HG03378 (cell line): Measurements from ENCODE around the gene FHL1.
"Not testable (repeated sequence)": the region's sequence is repeated elsewhere in the genome, so short reads cannot be mapped to it uniquely, and the experiment has no call there.

ENCODE experiments used
- ATAC-seq: cut with Tn5 transposase; IDR thresholded peaks from one replicate; pipeline ENCODE4 v1.9.1; 2021; ENCODE audit warnings: mild to moderate bottlenecking, moderate library complexity; ENCODE audit not compliant: unreplicated experiment

Gene FHL1

GRCh38 chrX:136146614-136147314 lies 569 bp upstream of the FHL1 start:
- no peak for ATAC-seq

GRCh38 chrX:136147976-136148375 lies 643 bp downstream of the FHL1 start:
- no peak for ATAC-seq

GRCh38 chrX:136148391-136148790 lies 1.1 kb downstream of the FHL1 start:
- no peak for ATAC-seq

- no peak for ATAC-seq
Measured at GRCh38 chrX:136154998-136155397, 7.7 kb downstream of the FHL1 start.

- no peak for ATAC-seq
Measured at GRCh38 chrX:136156560-136157117, 9.3 kb downstream of the FHL1 start.

GRCh38 chrX:136157187-136157586 lies 9.9 kb downstream of the FHL1 start:
- ATAC-seq: peak; percentile 60

- ATAC-seq: no peak
Measured at GRCh38 chrX:136158685-136159084, 11.4 kb downstream of the FHL1 start.

GRCh38 chrX:136159611-136160025 lies 12.3 kb downstream of the FHL1 start:
- ATAC-seq: no peak

- peak; percentile 50 for ATAC-seq
Measured at GRCh38 chrX:136162827-136163570, 15.7 kb downstream of the FHL1 start.

- no peak for ATAC-seq
Measured at GRCh38 chrX:136163689-136164088, 16.4 kb downstream of the FHL1 start.

GRCh38 chrX:136165406-136165805 lies 18.1 kb downstream of the FHL1 start:
- no peak for ATAC-seq

- ATAC-seq: no peak
Measured at GRCh38 chrX:136166221-136166855, 19.0 kb downstream of the FHL1 start.

- ATAC-seq: not testable (repeated sequence)
Measured at GRCh38 chrX:136167989-136168388, 20.7 kb downstream of the FHL1 start.

- ATAC-seq: no peak
Measured at GRCh38 chrX:136168929-136169735, 21.8 kb downstream of the FHL1 start.

- ATAC-seq: no peak
Measured at GRCh38 chrX:136170139-136170800, 22.9 kb downstream of the FHL1 start.

- ATAC-seq: no peak
Measured at GRCh38 chrX:136171420-136171819, 24.1 kb downstream of the FHL1 start.

GRCh38 chrX:136176399-136176825 lies 29.1 kb downstream of the FHL1 start:
- no peak for ATAC-seq

- no peak for ATAC-seq
Measured at GRCh38 chrX:136179133-136179532, 31.8 kb downstream of the FHL1 start.

GRCh38 chrX:136182414-136182813 lies 35.1 kb downstream of the FHL1 start:
- ATAC-seq: no peak

- no peak for ATAC-seq
Measured at GRCh38 chrX:136183172-136183571, 35.8 kb downstream of the FHL1 start.
